ENCODE data around the gene ATP11C. TPM values are rescaled to one million over a fixed set of nuclear protein-coding genes. Genes with fewer than 3 reads are reported as not detected.

Gene ATP11C
- polyA plus RNA-seq, 3 donors = 1.6 to 6.7 (median 2.5) TPM

DNA sequence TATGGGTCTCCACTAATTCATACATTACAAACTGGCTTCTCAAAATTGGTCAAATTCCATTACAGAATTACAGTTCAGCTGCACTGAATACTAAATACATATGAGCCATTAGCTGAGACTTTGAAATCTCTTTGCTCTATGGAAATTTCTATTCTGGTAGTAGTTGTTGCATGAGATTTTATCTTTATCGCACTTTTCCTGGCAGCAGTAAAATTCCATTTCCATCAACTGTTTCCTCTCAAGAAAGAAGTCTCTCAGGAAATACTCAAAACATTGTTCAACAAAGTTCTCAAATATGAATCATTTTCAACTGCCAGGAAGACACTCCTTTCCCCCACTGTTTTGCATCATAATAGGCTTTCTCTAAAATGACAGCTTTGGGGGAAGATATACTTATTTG is 51.3 kb downstream of the ATP11C start:
- no peaks in the 10 kb centered on the region for H3K27me3 ChIP-seq (ENCODE audit: control insufficient read depth in 2 of 2, insufficient read depth in 2 of 2, low read length in 2 of 2)
- H3K36me3 Mint-ChIP-seq = peaks cover 4 to 5% of the 10 kb centered on the region in 2 donors
- TF ChIP-seq CTCF (IDR thresholded peaks at IDR 0.05) = no peak
- peaks cover 0 to 2% (median 0%) of the 10 kb centered on the region in 7 donors for H3K9me3 Mint-ChIP-seq
- intact Hi-C loops (cut with micrococcal nuclease) = no loop called here
- no peak overlapping the region for H3K4me2 ChIP-seq (replicated peaks; ENCODE audit: extremely low read depth, low read length, poor library complexity, severe bottlenecking)
- no peak overlapping the region for H3K27ac ChIP-seq (ENCODE audit: low read depth in 1 of 2, low read length in 2 of 2)
- no peak overlapping the region for H3K4me3 Mint-ChIP-seq
- H3K27me3 Mint-ChIP-seq (ENCODE audit: low read depth in 3 of 3) = peaks cover 0 to 2% (median 0%) of the 10 kb centered on the region in 3 donors
- WGBS (ENCODE audit: insufficient coverage) = no CpG with 5 or more reads among the region's 1 CpG
- H3K9ac ChIP-seq (ENCODE audit: insufficient read depth, low read length, poor library complexity, severe bottlenecking) = no peak overlapping the region
- H3K4me3 ChIP-seq (replicated peaks in 1 of 3; ENCODE audit: low read depth in 2 of 3, low read length in 3 of 3) = no peak overlapping the region
- no peak overlapping the region for H3K27ac Mint-ChIP-seq
- H3K36me3 ChIP-seq (replicated peaks in 1 of 2; ENCODE audit: control insufficient read depth in 1 of 2, insufficient read depth in 2 of 2, low read length in 2 of 2) = no peaks in the 10 kb centered on the region
- no peaks in the 10 kb centered on the region for H3K79me2 ChIP-seq (ENCODE audit: insufficient read depth, low read length)
- H3K4me1 Mint-ChIP-seq = peaks cover 3% of the 10 kb centered on the region
- H2AFZ ChIP-seq (ENCODE audit: insufficient read depth, low read depth, low read length, poor library complexity, severe bottlenecking) = no peak overlapping the region
- no peaks in the 10 kb centered on the region for H3K9me3 ChIP-seq (replicated peaks in 1 of 2; ENCODE audit: control insufficient read depth in 1 of 2, insufficient read depth in 1 of 2, low read length in 2 of 2)
- H4K20me1 ChIP-seq (ENCODE audit: insufficient read depth, low read length) = peaks cover 20% of the 10 kb centered on the region
- DNase-seq = no peak
- H3K4me1 ChIP-seq (ENCODE audit: control insufficient read depth in 1 of 2, insufficient read depth in 2 of 2, low read length in 2 of 2) = no peaks in the 10 kb centered on the region

GRCh38 chrX:139881130-139881529 is 51.7 kb downstream of the ATP11C start:
- no CpG with 5 or more reads among the region's 4 CpGs for WGBS (ENCODE audit: insufficient coverage)
- Histone ChIP-seq H3K27me3 (ENCODE audit: control insufficient read depth in 2 of 2, insufficient read depth in 2 of 2, low read length in 2 of 2) (no peaks in the 10 kb centered on the region), H4K20me1 (ENCODE audit: insufficient read depth, low read length) (peaks cover 20% of the 10 kb centered on the region), H3K9ac (ENCODE audit: insufficient read depth, low read length, poor library complexity, severe bottlenecking) (no peak overlapping the region), H3K36me3 (replicated peaks in 1 of 2; ENCODE audit: control insufficient read depth in 1 of 2, insufficient read depth in 2 of 2, low read length in 2 of 2) (no peaks in the 10 kb centered on the region), H3K27ac (ENCODE audit: low read depth in 1 of 2, low read length in 2 of 2) (no peak overlapping the region), H2AFZ (ENCODE audit: insufficient read depth, low read depth, low read length, poor library complexity, severe bottlenecking) (no peak overlapping the region), H3K4me3 (replicated peaks in 1 of 3; ENCODE audit: low read depth in 2 of 3, low read length in 3 of 3) (no peak overlapping the region), H3K4me1 (ENCODE audit: control insufficient read depth in 1 of 2, insufficient read depth in 2 of 2, low read length in 2 of 2) (no peaks in the 10 kb centered on the region), H3K9me3 (replicated peaks in 1 of 2; ENCODE audit: control insufficient read depth in 1 of 2, insufficient read depth in 1 of 2, low read length in 2 of 2) (no peaks in the 10 kb centered on the region), H3K79me2 (ENCODE audit: insufficient read depth, low read length) (no peaks in the 10 kb centered on the region), H3K4me2 (replicated peaks; ENCODE audit: extremely low read depth, low read length, poor library complexity, severe bottlenecking) (no peak overlapping the region)
- H3K4me3 Mint-ChIP-seq = no peak overlapping the region
- peaks cover 4 to 5% of the 10 kb centered on the region in 2 donors for H3K36me3 Mint-ChIP-seq
- H3K27me3 Mint-ChIP-seq (ENCODE audit: low read depth in 3 of 3) = peaks cover 0 to 2% (median 0%) of the 10 kb centered on the region in 3 donors
- H3K27ac Mint-ChIP-seq = no peak overlapping the region
- H3K9me3 Mint-ChIP-seq = peaks cover 0 to 2% (median 0%) of the 10 kb centered on the region in 7 donors
- intact Hi-C loops (cut with micrococcal nuclease) = no loop called here
- H3K4me1 Mint-ChIP-seq = peaks cover 3% of the 10 kb centered on the region
- no peak for DNase-seq
- no peak for TF ChIP-seq CTCF (IDR thresholded peaks at IDR 0.05)
